NT2/D1 (cell line): Measurements from ENCODE around the gene CLCA2.

Experiments
- DNase-seq: peaks from one replicate; pipeline ENCODE4 v3.0.0-alpha.2; 2011; ENCODE audit warnings: low read depth, low spot score
- H3K27me3 ChIP-seq: 2 replicates; pipeline ENCODE4 v1.6.0; 2011; ENCODE audit warnings: mild to moderate bottlenecking; ENCODE audit not compliant: insufficient read length, insufficient read depth
- H3K36me3 ChIP-seq: 2 replicates; pipeline ENCODE4 v1.6.1; 2011; ENCODE audit warnings: mild to moderate bottlenecking, low read length, mixed read lengths; ENCODE audit not compliant: insufficient read depth, insufficient read length
- H3K4me1 ChIP-seq: 2 replicates; pipeline ENCODE4 v1.5.1; 2011; ENCODE audit not compliant: insufficient read depth, insufficient read length
- H3K4me3 ChIP-seq: 2 replicates; pipeline ENCODE4 v1.5.1; 2011; ENCODE audit warnings: low read depth; ENCODE audit not compliant: insufficient read length
- H3K9ac ChIP-seq: 2 replicates; pipeline ENCODE4 v1.6.0; 2011; ENCODE audit warnings: low read depth; ENCODE audit not compliant: insufficient read length
- H3K9me3 ChIP-seq: 2 replicates; pipeline ENCODE4 v1.5.1; 2011; ENCODE audit warnings: mild to moderate bottlenecking, low read length; ENCODE audit not compliant: insufficient read depth
- SUZ12 ChIP-seq: IDR thresholded peaks from 2 replicates; pipeline ENCODE4 v1.6.1; 2011; ENCODE audit not compliant: insufficient read length, insufficient read depth; ENCODE audit errors: extremely low read depth
- YY1 ChIP-seq: IDR thresholded peaks from 2 replicates; pipeline ENCODE4 v1.6.1; 2011; ENCODE audit not compliant: insufficient read length, insufficient read depth
- ZNF274 ChIP-seq: IDR thresholded peaks from 2 replicates; pipeline ENCODE4 v1.6.1; 2011; ENCODE audit warnings: mild to moderate bottlenecking, low read depth, low read length

The CLCA2 gene

GRCh38 chr1:86387916-86388627 lies 35.9 kb upstream of the CLCA2 start:
- TF ChIP-seq SUZ12 = no peak
- no peak for TF ChIP-seq YY1
- TF ChIP-seq ZNF274 = no peak
- no peaks in the 10 kb centered on the region for H3K9me3 ChIP-seq
- DNase-seq = no peak
- H3K27me3 ChIP-seq = no peaks in the 10 kb centered on the region
- H3K9ac ChIP-seq = no peak overlapping the region
- H3K4me1 ChIP-seq = no peaks in the 10 kb centered on the region
- H3K4me3 ChIP-seq = no peak overlapping the region
- H3K36me3 ChIP-seq = peaks cover 2% of the 10 kb centered on the region

GRCh38 chr1:86388777-86389176 lies 35.2 kb upstream of the CLCA2 start:
- TF ChIP-seq YY1 (no peak), SUZ12 (no peak), ZNF274 (no peak)
- DNase-seq = no peak
- no peak overlapping the region for H3K9ac ChIP-seq
- H3K9me3 ChIP-seq = no peaks in the 10 kb centered on the region
- peaks cover 2% of the 10 kb centered on the region for H3K36me3 ChIP-seq
- no peak overlapping the region for H3K4me3 ChIP-seq
- H3K27me3 ChIP-seq = no peaks in the 10 kb centered on the region
- H3K4me1 ChIP-seq = no peaks in the 10 kb centered on the region

GRCh38 chr1:86389307-86389706 lies 34.7 kb upstream of the CLCA2 start:
- no peak for TF ChIP-seq YY1
- TF ChIP-seq SUZ12 = no peak
- no peak for TF ChIP-seq ZNF274
- Histone ChIP-seq H3K27me3 (no peaks in the 10 kb centered on the region), H3K9ac (no peak overlapping the region), H3K4me1 (no peaks in the 10 kb centered on the region), H3K9me3 (no peaks in the 10 kb centered on the region), H3K4me3 (no peak overlapping the region), H3K36me3 (peaks cover 2% of the 10 kb centered on the region)
- DNase-seq = no peak

GRCh38 chr1:86394416-86394815 lies 29.6 kb upstream of the CLCA2 start:
- no peaks in the 10 kb centered on the region for H3K36me3 ChIP-seq
- TF ChIP-seq YY1 (no peak), ZNF274 (no peak)
- H3K9ac ChIP-seq = no peak overlapping the region
- no peak for DNase-seq
- no peaks in the 10 kb centered on the region for H3K27me3 ChIP-seq
- H3K4me3 ChIP-seq = no peak overlapping the region
- no peaks in the 10 kb centered on the region for H3K4me1 ChIP-seq
- H3K9me3 ChIP-seq = no peaks in the 10 kb centered on the region

- no peaks in the 10 kb centered on the region for H3K36me3 ChIP-seq
- DNase-seq = peak; percentile 81
- H3K4me1 ChIP-seq = no peaks in the 10 kb centered on the region
- peak within 1 kb of the TSS; percentile 77 for H3K4me3 ChIP-seq
- TF ChIP-seq SUZ12 (no peak), YY1 (no peak), ZNF274 (no peak)
- H3K27me3 ChIP-seq = no peaks in the 10 kb centered on the region
- H3K9ac ChIP-seq = peak within 1 kb of the TSS; percentile 93
- H3K9me3 ChIP-seq = no peaks in the 10 kb centered on the region
Measured at GRCh38 chr1:86395751-86396497, 28.0 kb upstream of the CLCA2 start, which contains the start of gene ODF2L. TSS of gene ODF2L (minus strand) at chr1:86396323. CDS start at chr1:86387027, 9,296 bp downstream.

GRCh38 chr1:86396498-86396890 lies 27.5 kb upstream of the CLCA2 start:
- H3K9me3 ChIP-seq = no peaks in the 10 kb centered on the region
- H3K4me3 ChIP-seq = peak overlapping the region; percentile 77
- no peaks in the 10 kb centered on the region for H3K27me3 ChIP-seq
- TF ChIP-seq YY1 (no peak), ZNF274 (no peak), SUZ12 (no peak)
- peak overlapping the region; percentile 27 for H3K9ac ChIP-seq
- no peak for DNase-seq
- H3K36me3 ChIP-seq = no peaks in the 10 kb centered on the region
- no peaks in the 10 kb centered on the region for H3K4me1 ChIP-seq

GRCh38 chr1:86409416-86410021 lies 14.5 kb upstream of the CLCA2 start:
- H3K4me3 ChIP-seq = no peak overlapping the region
- H3K9ac ChIP-seq = no peak overlapping the region
- H3K9me3 ChIP-seq = no peaks in the 10 kb centered on the region
- DNase-seq = no peak
- H3K27me3 ChIP-seq = no peaks in the 10 kb centered on the region
- TF ChIP-seq YY1 (no peak), ZNF274 (no peak), SUZ12 (no peak)
- no peaks in the 10 kb centered on the region for H3K36me3 ChIP-seq
- no peaks in the 10 kb centered on the region for H3K4me1 ChIP-seq
